AG09309 (cell line): Measurements from ENCODE around the gene RBMS2.

Experiments used
- DNase-seq: peaks from one replicate; pipeline ENCODE4 v3.0.0-alpha.2; 2010; ENCODE audit warnings: low read depth
- H3K4me3 ChIP-seq: 2 replicates; pipeline ENCODE4 v1.5.1; 2011; ENCODE audit warnings: mild to moderate bottlenecking, low read depth, low read length, moderate library complexity; ENCODE audit not compliant: control insufficient read depth
- CTCF ChIP-seq: IDR thresholded peaks from 2 replicates; pipeline ENCODE4 v1.5.1; 2011; ENCODE audit warnings: mild to moderate bottlenecking, low read depth, low read length, inconsistent platforms; ENCODE audit not compliant: insufficient read depth, control insufficient read depth; ENCODE audit errors: missing control alignments

Gene RBMS2

GRCh38 chr12:56634242-56634836, 112.7 kb downstream of the RBMS2 start:
- peak overlapping the region; percentile 87 for H3K4me3 ChIP-seq

GRCh38 chr12:56634837-56635791, 113.5 kb downstream of the RBMS2 start:
- peak; percentile 45 for DNase-seq
- H3K4me3 ChIP-seq: peak overlapping the region; percentile 87
- peak; percentile 72 for TF ChIP-seq CTCF

More at GRCh38 chr12:56634242-56634836, 112.7 kb downstream of the RBMS2 start:
- TF ChIP-seq CTCF: no peak
- DNase-seq: no peak

GRCh38 chr12:56635806-56636674, 114.4 kb downstream of the RBMS2 start:
- peak overlapping the region; percentile 87 for H3K4me3 ChIP-seq
- DNase-seq: peak; percentile 52
- TF ChIP-seq CTCF: no peak

- H3K4me3 ChIP-seq: peak overlapping the region; percentile 87
- peak; percentile 80 for TF ChIP-seq CTCF
- peak; percentile 100 for DNase-seq
Measured at GRCh38 chr12:56636675-56637540, 115.3 kb downstream of the RBMS2 start.

- DNase-seq: no peak
- H3K4me3 ChIP-seq: no peak overlapping the region
- TF ChIP-seq CTCF: no peak
Measured at GRCh38 chr12:56637621-56638020, 116.0 kb downstream of the RBMS2 start.
